Measurements from ENCODE around the gene FPGS.

DNA sequence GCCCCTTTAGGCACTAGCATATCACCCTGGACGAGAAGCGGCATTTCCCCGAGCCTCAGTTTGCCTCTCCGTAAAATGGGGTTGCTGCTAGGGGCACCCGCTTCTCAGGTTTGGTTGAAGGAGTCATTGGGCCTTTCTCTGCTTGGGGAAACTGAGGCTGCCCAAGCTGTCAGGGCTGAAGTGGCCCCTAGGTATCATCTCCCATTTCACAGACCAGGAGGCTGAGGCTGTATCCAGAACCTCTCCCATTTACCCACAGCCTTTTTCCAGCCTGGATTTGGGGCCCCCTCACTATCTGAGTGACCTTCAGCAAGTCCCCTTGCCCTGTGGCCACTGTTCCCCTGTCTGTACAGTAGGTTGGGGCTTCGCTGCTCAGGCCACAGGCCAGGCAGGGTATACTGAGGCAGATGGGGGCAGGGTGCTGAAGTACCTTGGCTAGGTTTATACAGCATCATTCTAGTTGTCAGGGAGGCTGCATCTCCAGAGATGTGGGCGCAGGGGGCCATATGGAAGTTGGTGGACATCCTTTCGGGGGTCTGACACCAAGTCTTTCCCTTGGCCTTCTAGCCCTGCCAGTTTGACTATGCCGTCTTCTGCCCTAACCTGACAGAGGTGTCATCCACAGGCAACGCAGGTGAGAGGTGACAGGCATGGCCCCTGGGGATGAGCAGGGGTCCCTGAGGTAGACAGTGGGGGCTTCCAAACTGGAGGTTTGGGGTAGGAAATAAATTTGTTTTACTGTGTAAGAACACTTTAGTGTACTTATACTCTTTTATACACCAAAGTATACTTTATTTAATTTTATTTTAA is 7.9 kb downstream of the FPGS start:
- TF ChIP-seq, protein P1, sequence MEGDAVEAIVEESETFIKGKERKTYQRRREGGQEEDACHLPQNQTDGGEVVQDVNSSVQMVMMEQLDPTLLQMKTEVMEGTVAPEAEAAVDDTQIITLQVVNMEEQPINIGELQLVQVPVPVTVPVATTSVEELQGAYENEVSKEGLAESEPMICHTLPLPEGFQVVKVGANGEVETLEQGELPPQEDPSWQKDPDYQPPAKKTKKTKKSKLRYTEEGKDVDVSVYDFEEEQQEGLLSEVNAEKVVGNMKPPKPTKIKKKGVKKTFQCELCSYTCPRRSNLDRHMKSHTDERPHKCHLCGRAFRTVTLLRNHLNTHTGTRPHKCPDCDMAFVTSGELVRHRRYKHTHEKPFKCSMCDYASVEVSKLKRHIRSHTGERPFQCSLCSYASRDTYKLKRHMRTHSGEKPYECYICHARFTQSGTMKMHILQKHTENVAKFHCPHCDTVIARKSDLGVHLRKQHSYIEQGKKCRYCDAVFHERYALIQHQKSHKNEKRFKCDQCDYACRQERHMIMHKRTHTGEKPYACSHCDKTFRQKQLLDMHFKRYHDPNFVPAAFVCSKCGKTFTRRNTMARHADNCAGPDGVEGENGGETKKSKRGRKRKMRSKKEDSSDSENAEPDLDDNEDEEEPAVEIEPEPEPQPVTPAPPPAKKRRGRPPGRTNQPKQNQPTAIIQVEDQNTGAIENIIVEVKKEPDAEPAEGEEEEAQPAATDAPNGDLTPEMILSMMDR (IDR thresholded peaks at IDR 0.05): no peak
- TF ChIP-seq POLR2A (IDR thresholded peaks at IDR 0.05): no peak

Measured in testis (tissue), 2 donors.